NCI-H226 (cell line): ENCODE measurements around the gene TTLL10.

ENCODE experiments used
- DNase-seq: peaks from one replicate; pipeline ENCODE4 v3.0.0-alpha.2; 2015

The TTLL10 gene

DNA sequence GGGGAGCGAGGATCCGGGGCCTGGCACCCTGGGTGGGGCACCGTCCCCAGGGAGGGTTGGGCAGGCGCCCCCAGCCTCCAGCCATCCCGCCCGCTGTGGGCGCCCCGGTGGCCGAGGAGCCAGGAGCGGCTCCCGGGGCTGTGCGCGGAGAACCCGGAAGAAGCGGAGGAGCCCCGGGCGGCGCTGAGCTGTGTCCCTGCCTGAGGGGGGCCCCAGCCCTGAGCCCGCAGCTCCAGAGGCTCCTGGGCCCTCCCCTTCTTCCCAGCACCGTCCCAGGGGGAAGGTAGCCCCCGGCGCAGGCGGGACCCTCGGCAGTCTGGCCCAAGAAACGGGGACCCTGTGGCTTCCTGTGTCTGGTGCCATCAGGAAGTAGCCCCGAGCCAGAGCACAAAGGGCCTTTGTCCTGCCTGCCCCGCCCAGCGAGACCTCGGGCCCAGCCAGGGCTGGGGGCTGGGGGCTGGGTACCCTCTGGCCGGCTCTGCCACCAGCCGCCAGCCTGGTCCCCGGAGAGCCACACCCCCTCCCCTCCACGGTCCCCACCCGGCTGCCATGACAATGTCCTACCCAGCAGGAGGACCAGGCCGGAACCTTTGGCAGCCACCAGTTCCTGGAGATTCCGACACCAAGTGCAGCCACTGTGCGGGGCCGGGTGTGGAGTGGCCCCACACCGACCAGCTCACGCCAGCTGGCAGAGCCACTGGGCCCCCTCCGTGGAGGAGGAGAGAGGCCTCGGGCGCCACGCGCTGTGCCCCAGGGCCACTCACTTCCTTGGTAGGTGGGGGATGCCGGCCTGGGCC is 15.6 kb upstream of the TTLL10 start:
- no peak for DNase-seq

DNA sequence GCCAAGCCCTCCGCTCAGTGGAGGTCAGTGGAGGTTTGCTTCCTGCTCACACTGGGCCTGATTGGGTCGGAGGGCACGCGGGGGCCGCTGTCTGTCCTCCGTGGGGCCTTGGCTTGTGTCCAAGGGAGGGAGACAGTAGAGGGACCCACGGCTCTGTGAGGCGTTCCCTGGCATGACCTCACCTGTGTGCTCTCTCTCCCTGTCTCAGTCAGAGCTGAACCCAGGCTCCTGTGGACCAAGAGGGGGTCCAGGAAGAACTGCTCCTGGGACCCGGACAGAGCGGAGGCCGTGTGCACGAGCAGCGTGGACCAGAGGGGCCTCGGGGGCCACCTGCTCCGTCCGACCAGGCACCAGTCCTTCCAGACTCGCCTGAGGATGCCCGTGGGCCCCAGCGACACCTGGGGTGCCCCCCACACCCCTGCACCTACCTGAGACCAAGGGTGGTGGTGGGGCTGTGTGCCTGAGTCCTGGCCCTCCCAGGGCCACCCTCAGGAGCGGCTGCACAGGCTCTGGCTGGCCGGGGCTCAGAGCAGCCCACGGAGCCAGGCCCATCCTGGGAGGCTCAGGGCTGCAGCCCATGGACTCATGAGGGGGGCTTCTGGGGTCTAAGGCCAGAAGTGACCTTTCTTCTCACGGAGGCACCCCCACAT is 13.3 kb upstream of the TTLL10 start:
- DNase-seq = no peak

DNA sequence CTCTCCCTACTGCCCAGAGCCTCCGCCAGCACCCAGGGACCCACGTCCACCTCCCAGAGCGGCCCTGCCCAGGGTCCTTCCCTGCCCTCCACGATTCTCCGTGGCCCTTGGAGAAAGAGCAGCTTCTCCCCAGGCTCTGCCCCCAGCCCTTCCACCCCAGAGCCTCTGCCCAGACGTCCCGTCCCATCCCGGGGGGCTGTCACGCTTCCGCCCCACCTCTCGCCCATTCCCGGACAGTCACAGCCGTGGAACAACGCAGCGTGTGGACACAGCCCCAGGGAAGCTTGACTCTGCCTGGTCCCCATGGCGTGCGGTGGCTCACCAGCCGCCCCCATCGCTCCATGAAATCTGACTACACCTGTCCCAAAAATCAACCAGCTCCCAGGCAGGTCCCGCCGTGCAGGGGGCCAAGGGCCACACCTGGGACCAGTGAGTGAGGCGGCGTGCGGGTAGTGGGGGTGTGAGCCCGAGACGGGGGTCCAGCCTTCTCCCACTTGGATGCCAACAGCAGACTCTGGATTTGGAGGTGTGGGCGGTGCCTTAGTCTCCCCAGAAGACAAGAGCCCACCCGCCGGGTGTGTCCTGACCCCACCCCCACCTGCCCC is 12.5 kb upstream of the TTLL10 start:
- DNase-seq = no peak

DNA sequence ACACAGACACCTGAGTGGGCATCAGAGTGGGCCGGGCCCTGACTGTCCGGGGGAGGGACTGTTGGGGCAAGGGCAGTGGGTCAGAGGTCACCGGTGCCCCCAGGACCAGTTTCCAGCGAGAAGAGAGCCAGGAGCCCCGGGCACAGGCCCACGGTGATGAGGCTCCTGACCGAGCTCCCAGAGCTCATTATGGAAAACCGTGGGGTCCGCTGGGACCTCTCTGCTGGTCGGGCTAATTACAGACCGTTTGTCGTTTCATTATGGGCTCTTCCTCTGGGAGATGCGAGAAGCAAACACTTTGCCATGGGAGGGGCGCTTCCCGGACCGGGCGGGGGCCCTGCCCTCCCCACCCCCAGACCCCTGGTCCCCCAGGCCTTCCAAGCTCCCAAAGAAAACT is 12.0 kb upstream of the TTLL10 start:
- DNase-seq = no peak

DNA sequence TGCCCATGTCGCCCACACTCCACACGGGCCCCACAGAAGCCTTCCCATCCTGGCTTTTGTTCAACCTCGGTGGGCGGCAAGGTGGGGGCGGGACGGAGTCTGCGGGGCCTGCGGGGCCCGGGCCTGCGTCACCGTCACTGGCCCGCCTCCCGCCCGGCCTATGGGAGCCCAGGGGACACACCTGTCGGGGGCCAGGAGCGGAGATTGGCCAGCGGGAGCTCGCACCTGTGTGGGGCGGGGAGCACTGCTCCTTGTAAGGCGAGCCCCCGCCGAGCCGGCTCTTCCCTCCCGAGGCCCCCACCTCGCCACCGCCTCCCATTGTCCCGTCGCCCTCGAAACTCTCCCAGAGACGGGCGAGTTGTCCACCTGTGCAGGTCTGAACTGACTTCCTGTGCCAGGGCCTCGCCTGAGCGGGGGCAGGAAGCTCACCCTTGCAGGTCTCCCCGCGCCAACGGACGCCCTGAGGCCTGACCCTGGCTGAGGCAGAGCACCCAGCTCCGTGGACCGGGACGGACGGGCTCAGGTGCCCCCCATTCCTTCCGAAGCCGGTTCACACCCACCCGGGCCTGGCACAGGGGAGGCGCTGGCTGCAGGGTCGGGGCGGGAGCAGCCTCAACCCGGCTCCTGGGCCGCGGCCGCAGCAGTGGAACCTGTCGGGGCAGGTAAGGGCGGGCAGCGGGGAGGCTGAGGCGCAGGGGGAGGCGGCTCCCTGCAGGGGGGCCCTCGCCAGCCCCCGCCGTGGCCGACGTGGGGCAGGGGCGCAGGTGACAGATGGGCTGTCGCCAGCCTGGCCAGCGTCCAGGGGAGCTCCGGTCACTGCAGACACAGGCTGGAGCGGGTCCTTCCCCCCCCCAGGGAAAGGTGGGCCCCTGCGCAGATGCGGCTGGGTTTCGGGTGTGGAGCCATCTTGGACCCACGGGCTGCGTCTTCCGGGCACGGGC is 10.8 kb upstream of the TTLL10 start:
- DNase-seq = no peak

DNA sequence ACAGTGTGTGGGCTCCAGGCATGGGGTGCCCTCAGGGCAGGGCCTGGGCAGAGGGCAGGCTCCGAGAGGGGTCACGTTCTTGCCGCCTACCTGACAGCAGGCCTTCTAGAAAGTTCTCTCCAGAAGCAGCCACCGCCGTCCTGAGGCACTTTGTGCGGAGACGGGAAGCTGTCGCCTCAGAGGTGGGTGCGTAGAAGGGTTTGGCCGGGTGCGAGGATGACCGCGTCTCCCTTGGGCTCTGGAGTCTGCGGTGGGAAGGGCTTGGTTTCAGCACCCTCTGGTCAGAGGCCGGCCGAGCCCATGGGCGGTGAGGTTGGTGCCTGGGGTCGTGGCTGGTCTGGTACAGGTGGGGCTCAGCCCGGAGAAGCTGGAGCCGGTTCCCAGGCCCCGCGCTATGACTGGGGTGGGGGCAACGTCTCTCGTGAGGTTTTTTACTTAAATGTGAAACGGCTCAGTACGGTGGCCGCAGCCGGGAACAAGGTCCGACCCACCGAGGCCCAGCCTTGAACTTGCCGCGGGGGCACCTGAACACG is 10.1 kb upstream of the TTLL10 start:
- no peak for DNase-seq

DNA sequence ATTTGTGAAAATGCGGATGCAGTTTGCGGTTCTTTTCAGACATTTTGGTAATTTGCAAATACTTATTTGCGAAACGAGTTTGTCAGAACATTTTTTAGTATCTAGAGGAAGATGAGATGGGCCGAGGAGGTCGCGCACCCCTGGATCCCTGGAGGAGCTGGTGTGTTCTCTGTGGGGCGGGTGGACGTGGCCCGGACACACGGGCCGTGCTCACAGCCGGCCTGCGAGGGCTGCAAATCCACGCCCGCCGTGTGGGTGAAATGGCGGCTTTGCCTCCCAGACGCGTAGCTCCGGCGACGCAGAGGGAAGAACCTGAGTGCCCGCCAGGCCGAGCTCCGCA is 9.3 kb upstream of the TTLL10 start:
- DNase-seq = no peak

DNA sequence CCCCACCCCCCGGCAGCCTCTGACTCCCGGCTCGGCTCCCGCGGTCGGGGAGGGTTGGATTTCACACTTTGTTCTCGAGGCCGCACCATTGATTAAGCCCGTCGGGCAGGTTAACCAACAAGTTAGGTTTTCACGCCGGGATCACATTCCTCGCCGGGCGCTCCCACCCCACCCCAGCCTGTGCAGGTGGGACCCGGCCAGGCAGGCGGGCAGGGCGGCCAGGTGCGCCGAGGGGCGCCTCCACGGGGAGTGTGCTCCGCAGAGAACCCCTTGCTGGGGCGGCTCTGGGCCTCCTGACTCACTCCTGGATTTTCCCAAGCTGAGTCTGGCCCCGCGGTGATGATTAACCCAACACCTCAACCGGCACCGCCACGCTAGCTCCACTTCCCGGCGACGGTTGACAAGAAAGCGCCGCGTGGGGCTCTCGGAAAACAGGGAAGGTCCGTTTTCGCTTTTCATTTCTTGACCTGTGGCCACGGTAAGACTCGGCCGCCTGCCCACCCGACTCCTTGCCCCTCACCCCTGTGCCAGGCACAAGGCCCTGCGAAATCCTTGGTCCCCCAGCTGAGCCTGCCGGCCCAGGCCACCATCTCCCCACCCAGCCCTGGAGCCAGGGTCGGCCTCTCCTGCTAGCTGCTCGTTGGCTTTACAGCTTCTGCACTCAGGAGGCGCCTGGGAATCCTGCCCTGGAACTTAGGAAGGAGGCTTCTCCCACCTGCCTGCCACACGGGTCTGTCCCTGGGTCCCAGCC is 8.8 kb upstream of the TTLL10 start:
- no peak for DNase-seq

DNA sequence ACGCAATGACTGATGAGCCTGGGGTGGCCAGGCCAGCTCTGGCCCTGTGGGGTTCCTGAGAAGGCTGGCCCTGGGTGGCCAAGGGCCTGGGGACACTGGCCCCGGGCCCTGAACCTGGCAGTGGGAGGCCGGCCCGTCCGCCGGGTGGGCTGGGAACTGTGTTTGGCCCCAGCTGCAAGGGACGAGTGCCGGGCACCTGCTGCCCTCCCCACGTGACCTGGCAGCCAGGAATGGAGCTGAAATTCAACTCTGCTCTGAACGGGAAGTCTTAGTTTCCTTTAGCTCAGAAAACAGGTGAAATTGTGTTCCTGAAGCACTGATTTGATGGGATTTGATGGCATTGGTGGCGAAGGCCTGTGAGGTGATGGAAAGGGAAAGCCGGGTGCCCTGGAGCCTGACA is 8.2 kb upstream of the TTLL10 start:
- DNase-seq = no peak

DNA sequence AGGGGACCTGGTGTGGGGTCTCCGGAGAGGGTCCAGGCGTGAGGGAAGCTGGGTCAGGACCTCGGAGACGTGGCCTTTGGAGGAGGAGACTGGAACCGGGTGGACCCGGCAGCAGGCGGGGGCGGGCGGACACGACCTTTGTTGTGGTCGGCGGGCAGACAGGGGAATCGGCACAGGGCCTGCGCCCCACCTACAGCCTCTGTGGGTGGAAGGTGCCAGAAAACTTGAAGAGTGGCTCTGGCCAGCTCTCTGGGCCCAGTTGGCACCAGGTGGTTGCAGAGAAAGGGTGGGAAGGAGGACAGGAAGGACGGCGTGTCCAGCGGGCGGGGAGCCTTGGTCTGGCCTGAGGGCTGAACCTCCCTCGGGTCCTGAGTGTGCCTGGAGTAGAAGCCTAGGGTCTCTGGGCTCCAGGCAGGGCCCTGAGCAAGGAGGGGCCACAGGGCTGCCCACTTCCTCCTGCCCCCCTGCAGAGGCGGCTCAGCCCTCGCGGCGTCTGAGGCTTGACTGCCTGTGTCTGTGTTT is 7.7 kb upstream of the TTLL10 start:
- no peak for DNase-seq

DNA sequence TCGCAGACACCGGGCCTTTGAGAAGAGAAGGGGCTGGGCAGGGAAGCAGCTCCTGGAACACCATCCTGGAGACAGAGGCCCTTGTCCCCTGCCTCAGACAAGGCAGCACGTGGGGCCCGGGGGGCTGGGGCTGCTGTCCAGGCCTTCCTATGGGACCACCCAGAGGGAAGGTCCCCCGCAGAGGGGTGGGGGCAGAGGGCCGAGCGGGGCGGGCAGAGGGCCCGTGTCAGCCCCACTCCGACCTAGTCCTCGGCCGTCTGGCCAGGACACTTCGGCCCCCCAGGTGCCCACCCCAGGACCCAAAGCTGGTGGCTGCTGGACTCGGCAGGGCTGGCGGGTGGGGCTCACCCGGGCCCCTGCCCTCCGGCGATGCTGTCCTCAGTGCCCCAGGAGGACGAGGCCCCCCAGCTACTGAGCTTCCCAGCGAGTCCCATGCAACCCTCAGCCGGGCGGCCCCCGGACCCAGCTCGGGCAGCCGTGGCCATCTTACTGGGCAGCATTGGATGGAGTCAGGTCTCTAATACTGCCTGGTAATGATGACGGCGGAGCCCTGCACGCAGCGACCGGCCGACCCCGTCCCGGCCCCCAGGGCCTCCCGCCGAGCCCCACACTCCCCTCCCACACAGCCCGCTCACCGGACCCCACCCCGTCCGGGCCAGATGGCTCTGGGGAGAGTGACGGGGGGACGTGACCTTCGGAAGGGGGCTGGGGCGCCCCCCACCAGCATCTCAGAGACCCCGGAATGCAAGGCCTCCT is 6.9 kb upstream of the TTLL10 start:
- DNase-seq = no peak

DNA sequence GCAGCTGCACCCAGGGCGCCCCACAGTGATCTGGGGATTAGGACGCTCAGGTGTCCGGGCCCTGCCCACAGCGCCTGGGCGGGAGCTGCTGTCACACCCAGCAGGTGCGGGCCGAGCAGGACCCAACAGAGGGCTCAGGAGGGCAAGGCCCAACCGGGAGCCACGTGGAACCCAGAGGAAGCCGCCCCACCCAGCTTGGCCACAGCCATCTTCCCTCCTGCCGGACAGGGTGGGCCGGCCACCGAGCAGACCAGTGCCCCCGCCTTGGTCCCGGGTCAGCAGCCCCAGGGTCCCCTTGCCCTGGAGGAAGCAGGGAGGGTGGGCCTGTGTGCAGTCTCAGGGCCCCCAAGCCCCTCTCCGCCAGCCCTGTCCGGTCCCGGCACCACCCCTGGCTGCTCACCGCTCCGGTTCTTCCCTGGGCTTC is 6.3 kb upstream of the TTLL10 start:
- no peak for DNase-seq

DNA sequence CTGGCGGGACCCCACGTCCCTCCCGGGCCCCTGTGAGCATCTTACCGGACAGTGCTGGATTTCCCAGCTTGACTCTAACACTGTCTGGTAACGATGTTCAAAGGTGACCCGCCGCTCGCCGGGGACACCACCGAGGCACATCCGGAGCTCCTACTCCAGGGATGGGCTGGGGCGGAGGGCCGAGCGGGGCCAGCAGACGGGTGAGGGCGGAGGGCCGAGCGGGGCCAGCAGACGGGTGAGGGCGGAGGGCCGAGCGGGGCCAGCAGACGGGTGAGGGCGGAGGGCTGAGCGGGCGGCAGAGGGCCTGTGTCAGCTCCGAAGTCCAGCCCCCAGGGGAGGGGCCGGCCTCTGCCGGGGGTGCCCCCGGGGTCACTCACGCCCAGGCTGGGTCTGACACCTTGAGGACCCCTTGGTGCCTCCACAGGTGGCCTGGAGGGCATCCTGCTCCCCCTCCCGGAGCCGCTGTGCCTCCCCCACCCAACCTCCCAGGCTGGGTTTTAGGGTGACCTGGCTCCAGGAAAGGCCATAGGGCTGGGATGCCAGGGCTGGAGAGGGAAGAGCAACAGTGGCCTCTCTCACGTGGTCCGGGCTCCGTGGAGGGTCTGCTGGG is 5.7 kb upstream of the TTLL10 start:
- no peak for DNase-seq

DNA sequence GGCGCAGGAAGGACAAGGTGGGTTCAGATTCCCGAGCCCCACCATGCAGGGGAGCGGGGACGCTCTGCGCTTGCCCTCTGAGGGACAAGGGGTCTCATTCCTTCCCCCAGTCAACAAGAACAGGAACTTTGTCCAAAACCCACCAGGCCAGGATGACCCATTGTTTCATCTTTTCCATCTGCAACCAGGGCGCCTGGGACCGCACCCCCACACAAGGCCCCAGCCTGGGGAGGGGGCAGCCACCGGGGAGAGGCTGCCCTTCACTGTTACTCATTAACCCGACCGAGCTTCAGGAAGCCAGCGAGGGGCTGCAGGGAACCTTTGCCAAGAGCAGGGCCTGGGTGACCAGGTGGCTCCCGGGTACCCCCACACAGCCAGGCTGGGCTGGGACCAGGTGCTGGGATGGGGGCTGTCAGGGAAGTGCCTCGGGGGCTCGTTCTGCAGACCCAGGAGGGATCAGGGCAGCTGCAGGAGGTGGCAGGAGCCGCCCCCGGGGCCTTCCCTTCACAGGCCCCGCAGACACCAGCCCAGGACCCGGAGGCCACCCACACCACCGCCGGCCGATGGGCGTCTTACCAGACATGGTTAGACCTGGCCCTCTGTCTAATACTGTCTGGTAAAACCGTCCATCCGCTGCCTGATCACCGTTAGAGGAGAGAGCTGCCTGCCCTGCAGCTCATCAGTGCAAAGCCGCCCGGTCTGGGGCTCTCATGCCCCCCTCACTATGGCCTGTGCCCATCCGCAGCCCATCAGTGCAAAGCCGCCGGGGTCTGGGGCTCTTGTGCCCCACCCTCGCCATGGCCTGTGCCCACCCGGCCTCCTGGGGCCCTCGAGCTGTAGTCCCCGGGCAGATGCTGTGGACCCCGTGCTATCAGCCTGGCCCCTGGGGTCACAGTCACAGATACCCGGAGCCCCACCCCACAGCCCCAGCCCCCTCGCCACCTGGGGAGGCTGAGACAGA is 4.9 kb upstream of the TTLL10 start:
- no peak for DNase-seq

DNA sequence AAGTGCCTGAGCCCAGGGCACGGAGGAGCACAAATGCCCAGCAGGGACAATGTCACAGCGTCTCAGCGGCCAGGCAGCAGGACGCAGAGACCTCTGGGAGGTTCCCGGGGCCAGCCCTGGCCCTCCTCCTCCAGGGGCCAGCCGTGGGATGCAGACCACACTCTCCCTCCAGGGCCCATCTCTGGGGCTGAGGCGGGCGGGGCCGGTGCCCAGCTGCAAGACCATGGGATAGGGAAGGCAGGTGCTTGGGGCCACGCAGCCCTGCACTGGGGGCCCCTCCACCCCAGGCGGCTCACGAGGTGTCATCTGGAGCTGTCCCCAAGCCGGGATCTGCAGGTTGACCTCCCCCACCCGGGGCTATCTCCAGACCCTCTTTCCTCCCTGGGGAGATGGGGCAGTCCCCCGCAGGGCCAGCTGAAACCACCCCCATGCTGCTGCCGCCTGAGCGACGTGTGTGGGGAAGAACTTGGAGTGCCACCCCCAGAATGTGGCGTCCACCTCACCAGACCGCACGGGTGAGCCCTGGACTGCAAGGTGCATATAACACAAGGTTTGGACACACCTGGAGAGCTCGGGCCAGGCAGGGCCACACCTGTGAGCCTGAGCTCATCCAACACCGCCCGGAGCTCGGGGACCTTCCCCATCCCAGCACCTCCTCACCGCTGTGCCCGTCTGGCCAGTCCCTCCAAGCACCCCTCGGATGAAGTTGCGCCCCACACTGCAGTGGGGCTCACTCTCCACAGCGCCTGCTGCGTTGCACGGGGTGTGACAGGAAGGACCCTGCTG is 4.1 kb upstream of the TTLL10 start:
- no peak for DNase-seq

DNA sequence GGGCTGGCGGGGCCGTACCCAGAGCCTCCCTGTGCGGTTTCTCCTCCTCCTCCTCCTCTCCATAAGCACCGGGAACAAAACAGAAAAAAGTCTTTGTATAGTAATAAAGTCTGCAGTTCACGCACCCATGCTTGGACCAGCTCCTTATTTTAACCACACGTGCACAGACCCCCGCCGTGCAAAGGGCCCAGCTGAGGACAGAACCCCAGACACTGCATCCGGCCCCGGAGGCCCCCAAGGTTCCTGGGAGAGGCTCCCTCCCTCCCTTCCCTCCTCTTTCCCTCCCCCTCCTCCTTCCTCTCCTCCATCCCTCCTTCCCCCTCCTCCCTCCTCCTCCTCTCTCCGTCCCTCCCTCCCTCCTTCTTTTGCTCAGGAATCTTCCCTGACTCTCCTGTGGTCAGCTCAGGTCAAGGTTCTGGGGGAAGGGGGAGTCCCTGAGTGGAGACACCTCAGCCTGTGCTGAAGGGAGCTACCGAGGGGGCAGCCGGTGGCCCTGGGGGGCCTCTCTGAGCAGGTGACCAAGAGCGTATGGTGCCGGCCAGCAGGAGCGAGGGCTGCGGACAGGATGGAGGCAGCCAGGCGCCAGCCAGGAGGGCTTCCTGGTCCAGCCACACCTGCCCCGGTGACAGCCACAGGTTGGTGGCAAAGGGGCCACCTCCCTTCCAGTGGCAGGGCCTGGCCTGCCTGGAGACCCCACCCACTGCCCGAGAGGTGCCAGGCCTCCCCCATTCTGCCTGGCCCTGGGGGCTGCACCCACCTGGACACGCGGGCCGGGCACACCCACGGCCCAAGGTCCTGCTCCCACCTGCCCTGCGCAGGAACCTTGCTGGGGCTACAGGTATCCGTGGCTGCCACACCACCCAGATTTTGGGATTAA is 3.2 kb upstream of the TTLL10 start:
- no peak for DNase-seq

DNA sequence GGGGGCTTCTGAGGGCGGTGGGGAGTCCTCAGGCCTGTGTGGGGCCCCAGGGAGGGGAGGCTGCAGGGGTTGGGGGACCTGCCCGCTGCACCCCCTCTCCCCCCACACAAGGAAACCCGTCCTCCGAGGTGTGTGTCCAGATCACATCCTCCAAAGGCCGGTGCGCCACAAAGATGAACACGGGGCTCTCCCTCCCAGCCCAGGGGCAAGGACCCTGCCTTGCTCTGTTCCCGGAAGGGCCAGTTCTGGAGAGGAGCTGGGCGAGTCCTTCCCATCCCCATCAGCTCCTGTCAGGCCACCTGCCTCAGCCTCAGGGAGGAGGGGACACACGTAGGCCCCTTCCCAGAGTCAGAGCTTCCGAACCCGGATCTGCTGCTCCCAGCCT is 2.5 kb upstream of the TTLL10 start:
- no peak for DNase-seq
